Measurements from ENCODE around the gene CRIM1. TPM values are rescaled to one million over a fixed set of nuclear protein-coding genes. Genes with fewer than 3 reads are reported as not detected.

CRIM1 gene
- total and polyA plus RNA-seq, 2 donors (not counting 1 experiment from before 2014, with no cell fraction given): 364 to 661 TPM

- TF ChIP-seq EZH2 (IDR thresholded peaks at IDR 0.05; ENCODE audit: low read length, missing control alignments): no peak
- TF ChIP-seq, protein P1, sequence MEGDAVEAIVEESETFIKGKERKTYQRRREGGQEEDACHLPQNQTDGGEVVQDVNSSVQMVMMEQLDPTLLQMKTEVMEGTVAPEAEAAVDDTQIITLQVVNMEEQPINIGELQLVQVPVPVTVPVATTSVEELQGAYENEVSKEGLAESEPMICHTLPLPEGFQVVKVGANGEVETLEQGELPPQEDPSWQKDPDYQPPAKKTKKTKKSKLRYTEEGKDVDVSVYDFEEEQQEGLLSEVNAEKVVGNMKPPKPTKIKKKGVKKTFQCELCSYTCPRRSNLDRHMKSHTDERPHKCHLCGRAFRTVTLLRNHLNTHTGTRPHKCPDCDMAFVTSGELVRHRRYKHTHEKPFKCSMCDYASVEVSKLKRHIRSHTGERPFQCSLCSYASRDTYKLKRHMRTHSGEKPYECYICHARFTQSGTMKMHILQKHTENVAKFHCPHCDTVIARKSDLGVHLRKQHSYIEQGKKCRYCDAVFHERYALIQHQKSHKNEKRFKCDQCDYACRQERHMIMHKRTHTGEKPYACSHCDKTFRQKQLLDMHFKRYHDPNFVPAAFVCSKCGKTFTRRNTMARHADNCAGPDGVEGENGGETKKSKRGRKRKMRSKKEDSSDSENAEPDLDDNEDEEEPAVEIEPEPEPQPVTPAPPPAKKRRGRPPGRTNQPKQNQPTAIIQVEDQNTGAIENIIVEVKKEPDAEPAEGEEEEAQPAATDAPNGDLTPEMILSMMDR (conservative IDR thresholded peaks at IDR 0.05 in 1 of 2, IDR thresholded peaks at IDR 0.05 in 1 of 2; ENCODE audit: low read depth in 1 of 2, low read length in 2 of 2): no peak
- no peaks in the 10 kb centered on the region for H3K27me3 ChIP-seq (ENCODE audit: control insufficient read depth, insufficient read depth, low read length)
- no peaks in the 10 kb centered on the region for H3K9me3 ChIP-seq (ENCODE audit: control insufficient read depth, insufficient read depth, low read depth, low read length)
- no peak overlapping the region for H3K9ac ChIP-seq (ENCODE audit: insufficient read depth, low read length)
- no peak overlapping the region for H3K4me2 ChIP-seq (ENCODE audit: extremely low read depth, insufficient read depth, low read length)
- H3K36me3 ChIP-seq (ENCODE audit: control insufficient read depth, insufficient read depth, low read length): no peaks in the 10 kb centered on the region
- no peak for DNase-seq (ENCODE audit: low read depth in 2 of 2)
- peaks cover 5% of the 10 kb centered on the region for H3K4me1 ChIP-seq (ENCODE audit: control insufficient read depth, extremely low read depth, insufficient read depth, low read length)
- H2AFZ ChIP-seq (ENCODE audit: low read length): no peak overlapping the region
- no peak overlapping the region for H3K27ac ChIP-seq (ENCODE audit: insufficient read depth, low read length)
- H4K20me1 ChIP-seq (ENCODE audit: control insufficient read depth, extremely low read depth, insufficient read depth, low read length): no peaks in the 10 kb centered on the region
- no peak overlapping the region for H3K4me3 ChIP-seq (replicated peaks in 1 of 4; ENCODE audit: control extremely low read depth in 1 of 4, insufficient read depth in 1 of 4, low read depth in 3 of 4, low read length in 4 of 4)
- H3K79me2 ChIP-seq (ENCODE audit: control insufficient read depth, insufficient read depth, low read length): no peaks in the 10 kb centered on the region
Measured at GRCh38 chr2:36333350-36334012, 22.1 kb upstream of the CRIM1 start.

DNA sequence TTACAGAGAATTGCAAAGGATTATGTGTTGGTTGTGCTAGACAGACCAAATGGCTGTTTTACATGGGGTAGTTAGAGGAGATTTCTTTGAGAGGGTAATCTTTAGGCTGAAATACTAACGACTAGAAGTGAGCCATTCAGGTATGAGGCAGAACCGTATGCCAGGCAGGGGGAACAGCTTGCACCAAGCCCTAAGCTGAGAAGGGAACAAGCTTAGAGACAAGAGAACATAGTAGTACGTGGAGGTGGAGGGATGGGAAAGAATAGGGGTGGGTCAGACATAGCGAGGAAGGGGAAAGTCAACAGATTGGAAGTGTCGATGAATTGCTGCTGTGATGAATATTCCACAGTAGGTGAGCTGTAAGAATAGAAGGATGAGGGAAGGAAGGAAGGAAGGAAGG, 20.0 kb upstream of the CRIM1 start:
- no peak for DNase-seq (ENCODE audit: low read depth in 2 of 2)
- peaks cover 6% of the 10 kb centered on the region for H3K4me1 ChIP-seq (ENCODE audit: control insufficient read depth, extremely low read depth, insufficient read depth, low read length)
- TF ChIP-seq EZH2 (IDR thresholded peaks at IDR 0.05; ENCODE audit: low read length, missing control alignments): no peak
- TF ChIP-seq, protein P1 (conservative IDR thresholded peaks at IDR 0.05 in 1 of 2, IDR thresholded peaks at IDR 0.05 in 1 of 2; ENCODE audit: low read depth in 1 of 2, low read length in 2 of 2): no peak
- no peak overlapping the region for H3K4me3 ChIP-seq (replicated peaks in 1 of 4; ENCODE audit: control extremely low read depth in 1 of 4, insufficient read depth in 1 of 4, low read depth in 3 of 4, low read length in 4 of 4)
- H3K9ac ChIP-seq (ENCODE audit: insufficient read depth, low read length): no peak overlapping the region
- H3K9me3 ChIP-seq (ENCODE audit: control insufficient read depth, insufficient read depth, low read depth, low read length): no peaks in the 10 kb centered on the region
- H4K20me1 ChIP-seq (ENCODE audit: control insufficient read depth, extremely low read depth, insufficient read depth, low read length): no peaks in the 10 kb centered on the region
- no peaks in the 10 kb centered on the region for H3K27me3 ChIP-seq (ENCODE audit: control insufficient read depth, insufficient read depth, low read length)
- no peak overlapping the region for H3K4me2 ChIP-seq (ENCODE audit: extremely low read depth, insufficient read depth, low read length)
- H3K27ac ChIP-seq (ENCODE audit: insufficient read depth, low read length): no peak overlapping the region
- H3K79me2 ChIP-seq (ENCODE audit: control insufficient read depth, insufficient read depth, low read length): no peaks in the 10 kb centered on the region
- no peak overlapping the region for H2AFZ ChIP-seq (ENCODE audit: low read length)
- H3K36me3 ChIP-seq (ENCODE audit: control insufficient read depth, insufficient read depth, low read length): no peaks in the 10 kb centered on the region

- no peak for DNase-seq (ENCODE audit: low read depth in 2 of 2)
- Histone ChIP-seq H3K36me3 (ENCODE audit: control insufficient read depth, insufficient read depth, low read length) (no peaks in the 10 kb centered on the region), H4K20me1 (ENCODE audit: control insufficient read depth, extremely low read depth, insufficient read depth, low read length) (no peaks in the 10 kb centered on the region), H3K4me1 (ENCODE audit: control insufficient read depth, extremely low read depth, insufficient read depth, low read length) (peaks cover 6% of the 10 kb centered on the region), H3K4me2 (ENCODE audit: extremely low read depth, insufficient read depth, low read length) (no peak overlapping the region), H3K79me2 (ENCODE audit: control insufficient read depth, insufficient read depth, low read length) (no peaks in the 10 kb centered on the region), H3K9me3 (ENCODE audit: control insufficient read depth, insufficient read depth, low read depth, low read length) (no peaks in the 10 kb centered on the region), H3K27ac (ENCODE audit: insufficient read depth, low read length) (no peak overlapping the region), H3K27me3 (ENCODE audit: control insufficient read depth, insufficient read depth, low read length) (no peaks in the 10 kb centered on the region), H3K4me3 (replicated peaks in 1 of 4; ENCODE audit: control extremely low read depth in 1 of 4, insufficient read depth in 1 of 4, low read depth in 3 of 4, low read length in 4 of 4) (no peak overlapping the region), H3K9ac (ENCODE audit: insufficient read depth, low read length) (no peak overlapping the region), H2AFZ (ENCODE audit: low read length) (no peak overlapping the region)
- no peak for TF ChIP-seq EZH2 (IDR thresholded peaks at IDR 0.05; ENCODE audit: low read length, missing control alignments)
- TF ChIP-seq, protein P1 (conservative IDR thresholded peaks at IDR 0.05 in 1 of 2, IDR thresholded peaks at IDR 0.05 in 1 of 2; ENCODE audit: low read depth in 1 of 2, low read length in 2 of 2): no peak
Measured at GRCh38 chr2:36336321-36336720, 19.3 kb upstream of the CRIM1 start.

All from fibroblast of lung (primary cell).